GM21786 (cell line): ENCODE measurements around the gene SORD.
"Not testable (repeated sequence)": the region's sequence is repeated elsewhere in the genome, so short reads cannot be mapped to it uniquely, and the experiment has no call there.

Experiments
- ATAC-seq: cut with Tn5 transposase; IDR thresholded peaks from one replicate; pipeline ENCODE4 v1.9.1; 2021; ENCODE audit not compliant: unreplicated experiment

Gene SORD

GRCh38 chr15:45093622-45094357 lies 70.8 kb downstream of the SORD start:
- ATAC-seq = no peak

- no peak for ATAC-seq
These were observed 71.3 kb downstream of the SORD start for GRCh38 chr15:45094358-45094730.

DNA sequence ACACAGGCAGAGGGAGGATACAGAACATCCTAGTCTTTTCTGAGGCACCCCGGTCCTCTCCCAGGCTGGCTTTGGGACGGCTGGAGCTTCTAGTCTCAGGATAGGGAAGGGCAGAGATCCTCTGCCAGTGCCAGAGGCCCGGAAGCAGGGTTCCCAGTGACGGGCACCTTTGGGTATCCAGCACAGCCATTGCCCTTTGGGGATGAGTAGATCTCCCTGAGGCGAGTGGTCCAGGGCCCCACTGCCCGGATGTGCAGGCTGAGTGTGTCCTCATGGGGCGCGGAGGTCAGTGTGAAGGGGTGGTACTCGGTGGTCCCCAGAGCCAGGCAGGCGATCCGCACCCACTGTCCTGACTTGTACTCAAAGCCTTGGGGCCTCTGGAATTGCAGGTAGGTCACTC lies 72.7 kb downstream of the SORD start:
- ATAC-seq = no peak

DNA sequence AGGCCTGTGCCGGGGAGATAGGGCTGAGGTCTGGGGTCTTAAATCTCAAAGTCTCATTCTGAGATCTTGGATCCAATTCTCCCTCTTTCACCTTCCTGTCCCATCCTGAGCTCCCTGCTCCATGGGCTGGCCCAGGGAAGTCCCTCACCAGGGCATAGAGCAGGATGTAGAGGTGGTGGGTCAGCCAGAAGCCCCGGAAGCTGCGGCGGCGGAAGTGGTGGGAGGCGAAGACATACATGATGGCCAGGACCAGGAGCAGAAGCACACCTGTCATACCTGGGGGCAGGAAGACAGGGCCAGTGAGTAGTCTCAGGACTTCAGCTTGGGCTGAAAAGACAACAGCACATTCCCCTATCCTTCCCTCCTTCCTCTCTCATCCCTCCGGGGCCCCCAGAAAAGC lies 74.5 kb downstream of the SORD start:
- no peak for ATAC-seq

DNA sequence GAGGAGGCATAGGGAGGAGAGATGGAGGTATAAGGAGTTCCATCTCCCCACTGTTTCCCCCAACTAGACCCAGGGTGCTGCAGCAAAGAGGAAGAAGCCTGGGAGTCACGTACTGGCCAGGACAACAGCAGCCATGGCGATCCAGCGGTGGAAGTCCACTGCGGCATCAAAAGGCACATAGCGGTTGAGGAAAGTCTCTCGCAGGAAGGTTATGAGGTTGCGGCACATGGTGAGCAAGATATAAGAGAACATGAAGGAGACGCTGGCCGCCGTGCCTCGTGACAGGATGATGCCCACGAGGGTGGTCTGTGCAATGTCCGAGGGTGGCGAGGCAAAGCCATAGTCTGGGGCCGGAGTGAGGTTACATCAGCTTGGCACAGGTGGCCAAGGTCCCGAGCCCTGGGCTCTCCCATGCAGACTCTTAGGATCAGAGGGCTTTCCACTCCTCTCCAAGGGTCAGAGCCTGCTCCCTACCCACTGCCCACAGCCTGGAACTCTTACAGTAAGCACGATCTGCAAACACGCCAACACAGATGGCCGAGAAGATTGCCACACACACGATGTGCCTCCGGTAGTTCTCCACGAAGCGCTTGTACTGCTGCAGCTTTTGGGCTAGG lies 76.7 kb downstream of the SORD start:
- no peak for ATAC-seq

GRCh38 chr15:45100884-45101625 lies 78.1 kb downstream of the SORD start:
- ATAC-seq = no peak

DNA sequence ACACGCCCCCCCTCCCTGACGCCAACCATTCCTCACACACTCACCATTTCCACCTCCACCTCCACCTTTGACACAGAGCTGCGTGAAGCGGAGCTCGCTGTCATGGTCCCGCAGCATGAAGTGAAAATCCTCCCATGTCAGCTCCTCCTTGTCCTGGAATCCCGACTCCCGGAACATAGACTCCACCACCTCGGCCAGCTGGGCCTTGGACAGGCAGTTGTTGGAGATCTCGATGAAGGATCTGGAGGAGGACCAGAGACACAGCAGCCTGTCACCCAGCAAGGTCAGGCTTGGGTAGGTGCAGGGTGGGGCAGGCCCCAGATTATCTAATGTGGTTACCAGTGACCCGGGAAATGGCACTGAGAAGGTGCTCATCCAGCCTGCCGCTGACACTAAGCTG lies 78.8 kb downstream of the SORD start:
- no peak for ATAC-seq

- ATAC-seq = no peak
These were observed 79.2 kb downstream of the SORD start for GRCh38 chr15:45102226-45102625.

- ATAC-seq = not testable (repeated sequence)
These were observed 81.2 kb downstream of the SORD start for GRCh38 chr15:45104170-45104569.

DNA sequence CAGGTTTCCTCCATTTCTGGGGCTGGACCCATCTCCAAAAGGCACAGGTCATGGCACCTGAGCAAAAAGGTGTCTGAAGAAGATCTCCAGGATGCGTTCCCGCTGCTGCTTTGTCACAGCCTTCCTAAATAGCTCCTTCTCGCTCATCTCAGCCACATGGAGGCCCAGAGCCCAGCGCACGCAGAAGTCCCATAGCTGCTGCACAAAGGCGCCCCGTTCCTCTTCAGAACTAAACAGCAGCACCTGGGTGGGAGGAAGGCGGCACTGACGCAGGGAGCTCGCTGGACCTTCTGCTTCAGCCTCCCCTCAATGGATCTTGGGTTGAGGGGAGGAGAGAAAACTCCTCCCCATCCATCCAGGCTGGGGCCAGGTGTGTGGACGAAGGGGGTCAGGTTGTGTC lies 82.6 kb downstream of the SORD start:
- ATAC-seq = no peak

DNA sequence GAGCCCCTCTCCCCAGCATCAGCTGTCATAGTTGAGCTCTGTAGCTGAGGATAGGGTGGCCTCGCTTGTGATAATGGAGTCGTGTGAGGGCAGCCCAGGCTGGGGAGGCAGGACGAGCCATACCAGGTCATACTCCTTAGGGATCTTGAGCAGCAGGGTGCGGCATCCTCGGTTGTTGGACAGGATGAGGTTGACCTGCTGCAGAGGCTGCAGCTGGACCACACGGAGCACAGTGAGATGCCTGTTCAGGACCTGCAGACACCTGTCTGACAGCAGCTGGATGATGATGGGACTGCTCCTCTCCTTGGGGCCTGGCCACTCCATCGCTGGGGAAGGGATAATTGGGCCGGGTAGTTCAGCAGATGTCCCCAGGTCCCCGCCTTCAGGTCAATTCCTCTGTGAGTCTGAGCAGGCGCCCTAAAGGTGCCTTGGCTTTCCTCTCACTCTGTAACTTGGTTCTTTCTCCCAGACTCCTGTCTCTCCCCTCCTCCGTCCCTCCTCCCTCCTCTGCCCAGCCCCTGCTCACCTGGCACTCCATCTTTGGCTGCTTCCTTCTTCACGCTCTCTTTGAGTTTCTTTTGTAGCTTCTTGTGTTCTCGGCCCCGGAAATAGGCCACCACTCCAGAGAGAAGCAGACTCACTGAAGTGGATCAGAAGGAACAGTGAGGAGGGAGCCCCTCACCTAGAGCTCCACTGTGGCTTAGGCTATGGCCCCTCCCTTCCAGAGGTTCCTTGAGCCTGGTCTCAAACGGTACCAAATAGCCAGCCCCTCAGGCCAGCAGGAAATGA lies 83.2 kb downstream of the SORD start:
- ATAC-seq = no peak

DNA sequence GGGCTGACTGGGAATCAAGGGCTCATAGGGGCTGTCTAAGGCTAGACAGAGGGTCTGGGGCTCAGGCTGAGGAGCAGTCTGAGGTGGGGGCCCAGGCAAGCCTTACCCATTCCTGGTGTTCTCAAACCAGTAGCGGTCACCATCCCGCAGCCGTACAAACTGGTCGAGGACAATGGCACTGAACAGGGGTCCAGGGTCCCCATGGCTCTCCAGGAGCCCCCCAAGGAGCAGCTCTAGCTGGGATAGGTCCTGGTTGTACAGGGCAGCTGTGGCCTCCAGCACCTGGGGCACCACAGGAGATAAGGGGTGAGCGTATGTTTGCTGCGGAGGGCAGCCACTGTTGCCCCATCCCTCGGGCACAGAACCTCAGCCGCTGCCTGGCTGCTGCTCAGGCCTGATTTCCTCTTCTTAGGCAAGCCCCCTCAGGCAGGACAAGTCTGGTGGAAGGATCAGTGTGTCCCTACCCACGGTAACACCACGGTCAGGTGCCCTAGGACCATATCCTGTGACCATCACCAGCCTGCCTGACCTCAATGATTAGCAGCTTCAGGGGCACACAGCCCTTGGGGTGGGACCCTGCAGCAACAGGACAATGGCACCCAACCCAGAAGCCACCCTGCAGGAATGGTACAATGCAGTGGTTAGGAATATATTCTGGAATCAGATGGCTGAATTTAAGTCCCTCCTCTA lies 85.1 kb downstream of the SORD start:
- no peak for ATAC-seq

GRCh38 chr15:45110256-45110820 lies 87.3 kb downstream of the SORD start:
- ATAC-seq = no peak

DNA sequence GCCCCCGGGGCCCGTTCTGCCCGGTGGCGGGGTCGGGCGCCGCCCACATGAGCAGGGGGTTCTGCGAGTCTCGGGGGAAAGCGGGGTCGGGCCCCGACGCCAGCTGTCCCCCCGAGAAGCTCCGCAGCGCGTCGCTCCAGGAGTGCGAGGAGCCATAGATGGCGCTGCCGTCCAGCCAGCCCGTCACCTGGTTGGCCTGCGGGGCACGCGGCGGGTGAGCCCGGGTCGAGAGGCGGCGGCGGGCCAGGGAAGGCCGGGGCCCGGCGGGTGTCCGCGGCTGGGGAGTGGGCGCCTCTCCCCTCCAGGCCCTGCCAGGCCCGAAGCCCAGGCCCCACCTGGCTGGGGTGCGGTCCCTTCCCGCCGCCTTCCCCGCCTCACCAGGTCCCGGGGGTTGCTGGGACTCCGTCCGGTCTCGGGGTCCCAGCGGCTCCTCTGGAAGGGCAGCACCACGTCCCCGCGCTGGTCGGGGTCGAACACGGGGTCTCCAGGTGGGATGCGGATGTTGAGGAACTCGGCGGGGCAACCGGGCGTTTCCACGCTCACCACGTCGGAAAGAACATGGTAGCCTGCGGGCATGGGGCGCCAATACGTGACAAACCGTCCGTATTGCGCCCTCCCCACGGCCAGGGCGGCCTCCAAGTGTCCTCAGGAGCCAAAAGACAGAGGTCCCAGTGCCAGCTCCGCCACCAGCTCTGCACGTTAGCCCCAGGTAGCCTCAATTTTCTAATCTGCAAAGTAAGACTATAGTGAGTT lies 88.6 kb downstream of the SORD start:
- ATAC-seq = no peak

DNA sequence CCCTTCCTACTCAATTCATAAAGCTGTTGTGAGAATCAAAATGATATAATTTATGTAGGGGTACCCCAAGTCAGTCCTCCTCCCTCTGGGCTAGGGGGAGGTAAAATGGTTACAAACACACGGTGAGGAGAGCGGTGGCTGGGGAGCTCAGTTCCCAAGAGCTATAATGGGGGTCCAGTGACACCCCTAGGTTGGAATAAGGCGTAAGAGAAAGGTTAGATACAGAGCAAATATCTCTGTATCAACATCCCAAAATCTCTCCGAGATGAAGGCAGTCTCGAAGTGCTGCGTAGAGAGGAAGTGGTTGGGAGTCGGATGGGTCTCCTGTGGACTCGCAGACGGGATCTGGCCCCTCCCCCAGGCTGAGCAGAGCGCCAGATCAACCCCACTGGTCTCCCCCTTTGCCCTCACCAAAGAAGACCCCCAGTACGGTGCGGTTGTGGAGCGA lies 89.2 kb downstream of the SORD start:
- ATAC-seq = no peak

DNA sequence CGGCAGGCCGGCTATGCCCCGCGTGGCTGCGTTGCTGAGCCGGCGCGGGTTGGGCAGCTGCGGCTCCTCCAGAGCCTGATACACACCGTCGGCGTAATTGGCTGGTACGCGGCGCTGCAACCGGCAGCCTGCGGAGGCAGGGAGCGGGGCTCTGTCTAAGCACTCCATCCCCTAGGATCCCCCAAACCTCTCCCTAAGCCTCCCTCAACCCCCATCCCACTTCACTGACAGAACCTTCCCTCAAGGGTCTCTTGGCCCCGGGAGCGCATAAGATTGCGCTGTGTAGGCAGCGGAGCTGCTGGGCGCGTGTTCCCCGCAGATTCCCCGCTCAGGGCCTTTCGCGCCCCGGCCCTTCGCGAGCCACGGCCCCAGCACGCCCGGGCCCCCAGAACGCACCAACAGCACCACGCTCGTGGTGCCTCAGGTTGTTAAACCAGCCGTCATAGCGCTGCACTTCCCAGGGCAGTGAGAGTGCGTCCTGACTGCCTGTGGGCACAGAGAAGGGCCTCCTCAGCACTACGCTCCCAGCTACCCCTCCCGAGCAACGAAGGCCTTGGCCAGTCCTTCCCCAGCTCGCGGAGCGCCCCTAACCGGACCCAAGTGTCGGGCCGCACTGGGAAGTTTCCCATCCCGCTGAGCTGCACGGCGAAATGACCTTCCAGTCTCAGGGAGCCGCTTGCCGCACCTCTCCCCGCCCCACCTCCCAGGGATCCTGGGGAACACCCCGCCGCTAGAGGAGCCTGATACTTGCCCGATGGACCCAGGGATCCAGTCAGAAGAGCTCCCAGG lies 89.8 kb downstream of the SORD start:
- ATAC-seq = no peak

DNA sequence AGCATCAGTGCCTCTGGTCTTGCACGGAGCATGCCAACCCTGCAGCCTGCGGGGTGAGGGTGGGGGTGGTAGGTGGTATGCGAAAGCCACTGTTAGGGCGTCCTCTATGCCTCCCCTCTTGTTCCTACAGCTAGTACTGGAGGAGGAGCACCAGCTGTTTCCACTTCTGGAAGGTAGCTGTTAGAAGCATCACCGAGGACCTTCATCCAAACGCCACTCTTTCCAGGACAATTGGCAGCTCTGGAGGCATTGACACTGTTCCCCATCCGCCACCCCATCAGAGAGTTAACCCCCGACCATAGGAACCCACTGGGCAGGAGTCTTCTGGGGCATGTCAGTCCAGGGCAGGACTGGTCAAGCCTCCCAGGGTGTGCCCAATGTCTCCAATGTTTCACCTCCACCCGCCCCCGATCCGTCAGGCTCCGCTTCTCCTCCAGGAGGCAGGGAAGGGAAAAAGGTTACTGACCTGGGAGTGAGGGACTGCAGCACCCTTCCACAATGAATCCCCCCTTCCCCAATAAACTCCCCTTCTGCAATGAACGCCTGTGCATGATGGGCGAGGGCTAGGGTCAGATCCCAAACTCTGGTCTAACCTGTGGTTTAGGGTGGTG lies 90.5 kb downstream of the SORD start:
- ATAC-seq = no peak

DNA sequence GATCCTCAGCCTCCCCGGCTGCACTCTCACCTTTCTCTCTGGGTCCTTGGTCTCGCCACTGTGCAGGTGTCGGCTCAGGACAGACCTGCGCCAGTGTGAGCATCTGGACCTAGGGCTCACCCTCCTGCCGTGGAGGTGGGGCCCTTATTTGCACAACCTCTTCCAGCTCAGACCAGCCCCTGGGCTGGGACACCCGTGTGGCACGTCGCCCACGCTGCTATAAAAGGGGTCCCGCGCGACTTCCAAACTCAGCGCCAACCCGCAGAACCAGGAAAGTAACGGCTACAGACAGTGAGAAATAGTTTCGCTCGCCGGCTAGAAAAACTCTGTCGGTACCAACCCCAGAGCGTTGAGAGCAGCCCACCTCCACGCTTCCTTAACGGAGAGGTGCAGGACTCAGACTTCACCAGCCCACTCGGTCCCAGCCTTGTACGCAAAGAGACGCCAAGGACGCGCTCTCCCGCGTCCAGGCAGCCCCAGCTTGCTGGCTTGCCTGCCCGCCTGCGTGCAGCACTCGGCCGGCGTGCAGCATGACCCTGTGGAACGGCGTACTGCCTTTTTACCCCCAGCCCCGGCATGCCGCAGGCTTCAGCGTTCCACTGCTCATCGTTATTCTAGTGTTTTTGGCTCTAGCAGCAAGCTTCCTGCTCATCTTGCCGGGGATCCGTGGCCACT lies 91.2 kb downstream of the SORD start, which contains the start of the genes DUOX2 and DUOXA2:
Gene DUOX2, minus strand, starts transcription at position 97 of the 675 bp plus-strand sequence. CDS start 761 bp downstream, outside the sequence.
Gene DUOXA2, plus strand, starts transcription at position 251 of the 675 bp plus-strand sequence. Its CDS starts 280 bp downstream, at position 531.
- no peak for ATAC-seq
